Measurements from ENCODE around the gene SLC2A13.

SLC2A13 gene

GRCh38 chr12:40020261-40020691, 85.6 kb downstream of the SLC2A13 start:
- Histone ChIP-seq H3K9me3 (ENCODE audit: severe bottlenecking) (no peaks in the 10 kb centered on the region), H3K27ac (ENCODE audit: poor library complexity, severe bottlenecking) (no peak overlapping the region), H3K27me3 (ENCODE audit: insufficient read depth, poor library complexity, severe bottlenecking) (no peaks in the 10 kb centered on the region), H3K4me1 (ENCODE audit: insufficient read depth, poor library complexity, severe bottlenecking) (no peaks in the 10 kb centered on the region), H3K36me3 (ENCODE audit: low read depth) (no peaks in the 10 kb centered on the region), H3K4me3 (ENCODE audit: severe bottlenecking) (no peak overlapping the region)
- ATAC-seq (ENCODE audit: low read depth) (no peak), DNase-seq (ENCODE audit: low spot score) (no peak)
- TF ChIP-seq, protein P1, sequence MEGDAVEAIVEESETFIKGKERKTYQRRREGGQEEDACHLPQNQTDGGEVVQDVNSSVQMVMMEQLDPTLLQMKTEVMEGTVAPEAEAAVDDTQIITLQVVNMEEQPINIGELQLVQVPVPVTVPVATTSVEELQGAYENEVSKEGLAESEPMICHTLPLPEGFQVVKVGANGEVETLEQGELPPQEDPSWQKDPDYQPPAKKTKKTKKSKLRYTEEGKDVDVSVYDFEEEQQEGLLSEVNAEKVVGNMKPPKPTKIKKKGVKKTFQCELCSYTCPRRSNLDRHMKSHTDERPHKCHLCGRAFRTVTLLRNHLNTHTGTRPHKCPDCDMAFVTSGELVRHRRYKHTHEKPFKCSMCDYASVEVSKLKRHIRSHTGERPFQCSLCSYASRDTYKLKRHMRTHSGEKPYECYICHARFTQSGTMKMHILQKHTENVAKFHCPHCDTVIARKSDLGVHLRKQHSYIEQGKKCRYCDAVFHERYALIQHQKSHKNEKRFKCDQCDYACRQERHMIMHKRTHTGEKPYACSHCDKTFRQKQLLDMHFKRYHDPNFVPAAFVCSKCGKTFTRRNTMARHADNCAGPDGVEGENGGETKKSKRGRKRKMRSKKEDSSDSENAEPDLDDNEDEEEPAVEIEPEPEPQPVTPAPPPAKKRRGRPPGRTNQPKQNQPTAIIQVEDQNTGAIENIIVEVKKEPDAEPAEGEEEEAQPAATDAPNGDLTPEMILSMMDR (IDR thresholded peaks at IDR 0.05; ENCODE audit: poor library complexity, severe bottlenecking) = no peak

GRCh38 chr12:40017488-40017887, 88.4 kb downstream of the SLC2A13 start:
- Histone ChIP-seq H3K4me1 (ENCODE audit: insufficient read depth, poor library complexity, severe bottlenecking) (no peaks in the 10 kb centered on the region), H3K4me3 (ENCODE audit: severe bottlenecking) (no peak overlapping the region), H3K36me3 (ENCODE audit: low read depth) (no peaks in the 10 kb centered on the region), H3K27me3 (ENCODE audit: insufficient read depth, poor library complexity, severe bottlenecking) (no peaks in the 10 kb centered on the region), H3K9me3 (ENCODE audit: severe bottlenecking) (no peaks in the 10 kb centered on the region), H3K27ac (ENCODE audit: poor library complexity, severe bottlenecking) (no peak overlapping the region)
- TF ChIP-seq, protein P1 (IDR thresholded peaks at IDR 0.05; ENCODE audit: poor library complexity, severe bottlenecking) = no peak
- DNase-seq (ENCODE audit: low spot score) (no peak), ATAC-seq (ENCODE audit: low read depth) (no peak)

GRCh38 chr12:40016980-40017379, 88.9 kb downstream of the SLC2A13 start:
- Histone ChIP-seq H3K4me1 (ENCODE audit: insufficient read depth, poor library complexity, severe bottlenecking) (no peaks in the 10 kb centered on the region), H3K27me3 (ENCODE audit: insufficient read depth, poor library complexity, severe bottlenecking) (no peaks in the 10 kb centered on the region), H3K36me3 (ENCODE audit: low read depth) (no peaks in the 10 kb centered on the region), H3K27ac (ENCODE audit: poor library complexity, severe bottlenecking) (no peak overlapping the region), H3K4me3 (ENCODE audit: severe bottlenecking) (no peak overlapping the region), H3K9me3 (ENCODE audit: severe bottlenecking) (no peaks in the 10 kb centered on the region)
- DNase-seq (ENCODE audit: low spot score) (no peak), ATAC-seq (ENCODE audit: low read depth) (no peak)
- TF ChIP-seq, protein P1 (IDR thresholded peaks at IDR 0.05; ENCODE audit: poor library complexity, severe bottlenecking) = no peak

- ATAC-seq (ENCODE audit: low read depth) = no peak
Measured at GRCh38 chr12:40015881-40016280, 90.0 kb downstream of the SLC2A13 start.

DNA sequence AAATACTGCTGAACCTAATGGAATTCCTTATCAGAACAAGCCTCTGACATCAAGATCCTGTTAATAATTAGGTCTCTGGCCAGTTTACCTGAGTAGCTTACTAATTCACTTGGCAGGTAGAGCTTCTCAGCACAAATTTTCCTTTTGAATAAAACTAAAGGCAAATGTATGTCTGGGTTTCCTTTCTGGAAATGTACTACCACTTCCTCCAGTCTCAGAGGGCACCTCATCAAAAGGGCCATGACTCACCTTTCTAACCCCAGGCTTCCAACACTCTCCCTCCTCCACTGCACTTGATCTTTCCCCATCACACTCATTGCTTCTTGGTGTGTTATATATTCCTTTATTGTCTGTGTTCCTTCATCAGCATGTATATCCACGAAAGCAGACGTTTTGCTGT, 90.5 kb downstream of the SLC2A13 start:
- Histone ChIP-seq H3K9me3 (ENCODE audit: severe bottlenecking) (no peaks in the 10 kb centered on the region), H3K4me3 (ENCODE audit: severe bottlenecking) (no peak overlapping the region)

More at GRCh38 chr12:40015881-40016280, 90.0 kb downstream of the SLC2A13 start:
- Histone ChIP-seq H3K27me3 (ENCODE audit: insufficient read depth, poor library complexity, severe bottlenecking) (no peaks in the 10 kb centered on the region), H3K9me3 (ENCODE audit: severe bottlenecking) (no peaks in the 10 kb centered on the region), H3K4me3 (ENCODE audit: severe bottlenecking) (no peak overlapping the region), H3K27ac (ENCODE audit: poor library complexity, severe bottlenecking) (no peak overlapping the region), H3K36me3 (ENCODE audit: low read depth) (no peaks in the 10 kb centered on the region), H3K4me1 (ENCODE audit: insufficient read depth, poor library complexity, severe bottlenecking) (no peaks in the 10 kb centered on the region)
- TF ChIP-seq, protein P1 (IDR thresholded peaks at IDR 0.05; ENCODE audit: poor library complexity, severe bottlenecking) = no peak
- no peak for DNase-seq (ENCODE audit: low spot score)

More for the DNA sequence above, 90.5 kb downstream of the SLC2A13 start:
- DNase-seq (ENCODE audit: low spot score) (no peak), ATAC-seq (ENCODE audit: low read depth) (peak; percentile 46; the same call in 1 of the 3 replicates)
- TF ChIP-seq, protein P1 (IDR thresholded peaks at IDR 0.05; ENCODE audit: poor library complexity, severe bottlenecking) = no peak
- no peaks in the 10 kb centered on the region for H3K27me3 ChIP-seq (ENCODE audit: insufficient read depth, poor library complexity, severe bottlenecking)
- no peaks in the 10 kb centered on the region for H3K36me3 ChIP-seq (ENCODE audit: low read depth)
- H3K27ac ChIP-seq (ENCODE audit: poor library complexity, severe bottlenecking) = no peak overlapping the region
- no peaks in the 10 kb centered on the region for H3K4me1 ChIP-seq (ENCODE audit: insufficient read depth, poor library complexity, severe bottlenecking)
